Right lobe of liver (tissue), 6 donors: ENCODE data around the gene CSPG5. TPM values are rescaled to one million over a fixed set of nuclear protein-coding genes. Genes with fewer than 3 reads are reported as not detected.

Experiments used
- ATAC-seq, 4 donors: fragments of 200-7000 bp; cut with Tn5 transposase; one replicate each; pipeline ENCODE4 v1.9.1; 2020; ENCODE audit warnings: mild to moderate bottlenecking in 4 of 4, moderate library complexity in 4 of 4
- DNase-seq, 3 donors: peaks; one replicate each; pipeline ENCODE4 v3.0.0-alpha.2; 2020
- H3K27ac ChIP-seq, 3 donors: fragments of 200-600 bp; one replicate each; pipeline ENCODE4 v1.8.0; 2022
- H3K27me3 ChIP-seq, 2 donors: fragments of 200-600 bp; one replicate each; pipeline ENCODE4 v1.8.0; 2022
- H3K36me3 ChIP-seq, 4 donors: fragments of 200-600 bp; sonication (generic) in 1 of 4; one replicate each; pipeline versions ENCODE4 v1.5.1 to v1.8.0; 2017 to 2022; ENCODE audit warnings: control low read depth in 1 of 4
- H3K4me1 ChIP-seq, 4 donors: fragments of 200-600 bp; sonication (generic) in 1 of 4; one replicate each; pipeline versions ENCODE4 v1.5.1 to v1.8.0; 2017 to 2022; ENCODE audit warnings: control low read depth in 1 of 4
- H3K4me3 ChIP-seq, 3 donors: fragments of 200-600 bp; one replicate each; pipeline ENCODE4 v1.8.0; 2022
- H3K9me3 ChIP-seq, 4 donors: fragments of 200-600 bp; sonication (generic) in 1 of 4; one replicate each; pipeline versions ENCODE4 v1.5.1 to v1.8.0; 2017 to 2022; ENCODE audit warnings: control low read depth in 1 of 4
- POLR2A ChIP-seq: fragments of 450-650 bp; IDR thresholded peaks from one replicate; pipeline ENCODE4 v1.6.1; 2017; ENCODE audit warnings: antibody characterized with exemption, mild to moderate bottlenecking
- WGBS: methylation state at CpG from one replicate; pipeline ENCODE4 v1.1.6; 2018; ENCODE audit warnings: low coverage, low lambda C conversion rate; ENCODE audit not compliant: insufficient coverage; ENCODE audit errors: missing lambda C conversion rate; 5-methylcytosine and 5-hydroxymethylcytosine counted together
- intact Hi-C, 2 donors: fragments of 100-400 bp; cut with DNase I; formaldehyde crosslinking; loops; one replicate each; pipeline versions ENCODE4 v1.11.2 to v1.14.1; 2022
- total RNA-seq, 6 experiments: library from RNA; depleted of rRNA in 2 of 6; stranded (reverse); fragments of >200 nt in 2 of 6; fragmentation: NEBNext Ultra II Directional in 3 of 6; extraction: Animal tissue kit (Norgen Biotek cat#: 25700) in 3 of 6; gene quantifications; one replicate each; pipeline versions ENCODE4 v1.1.0 to v1.2.4, GENCODE V29; 2016 to 2023
- TF ChIP-seq, protein P1 (sequence below), 4 donors: fragments of 200-600 bp in 3 of 4; fragments of 450-650 bp in 1 of 4; IDR thresholded peaks; one replicate each; pipeline versions ENCODE4 v1.5.1 to v1.8.0; 2016 to 2022; ENCODE audit warnings: antibody characterized with exemption in 4 of 4, mild to moderate bottlenecking in 2 of 4
- donor health status: DM: no; HTN: yes; CAD: no.
- donor health status: DM: no; HTN: no; CAD: no.
- donor health status: DM: no; HTN: no; CAD: no.
- donor health status: DM: no; HTN: yes; CAD: no.
- donor health status: DM: no; HTN: yes; CAD: no.

CSPG5 gene
- total RNA-seq, 6 experiments from 2014 or later = 0.18 to 0.39 (median 0.25) TPM; not detected in 1

DNA sequence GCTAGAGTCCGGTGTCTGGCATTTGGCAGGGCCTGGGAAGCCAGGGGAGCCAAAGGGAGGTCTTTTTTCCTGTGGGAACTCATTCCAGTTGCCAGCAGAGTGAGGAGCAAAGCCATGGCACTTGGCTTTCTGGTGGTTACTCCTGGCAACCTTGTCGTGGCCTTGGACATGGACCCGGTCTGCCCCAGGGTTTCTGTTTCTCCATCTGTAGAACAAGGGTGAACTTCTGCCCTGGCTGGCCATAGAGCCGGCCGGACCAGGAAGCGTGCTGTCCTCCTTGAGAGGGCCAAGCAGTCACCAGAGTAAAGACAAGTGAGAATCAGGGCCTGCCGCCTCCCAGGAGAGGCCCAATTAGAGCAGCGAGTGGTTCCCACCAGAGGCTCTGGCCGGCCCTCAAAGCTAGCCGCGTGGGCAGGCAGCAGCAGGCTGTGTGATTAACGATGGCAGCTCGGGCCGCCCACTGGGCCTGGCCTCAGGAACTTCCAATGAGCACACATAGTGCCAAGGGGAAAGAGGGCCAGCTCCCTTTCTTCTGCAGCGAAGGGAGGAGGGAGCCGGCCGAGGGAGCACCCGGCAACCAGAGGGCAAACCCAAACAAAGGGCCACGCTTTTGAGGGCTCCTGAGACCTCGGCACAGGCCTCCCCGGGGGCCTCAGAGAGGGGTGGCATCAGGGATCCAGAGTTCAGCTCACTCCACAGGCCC, 36.0 kb downstream of the CSPG5 start:
- Histone ChIP-seq H3K4me1 (no peaks in the 10 kb centered on the region), H3K36me3 (no peaks in the 10 kb centered on the region), H3K27ac (no peak overlapping the region), H3K4me3 (no peak overlapping the region), H3K9me3 (no peaks in the 10 kb centered on the region), H3K27me3 (no peaks in the 10 kb centered on the region)
- intact Hi-C loops = no loop called here
- ATAC-seq (peak in 1 of 4 donors; percentile 6), DNase-seq (no peak)
- WGBS = 83% methylated on average over 1 of the region's 21 CpGs
- TF ChIP-seq, protein P1, sequence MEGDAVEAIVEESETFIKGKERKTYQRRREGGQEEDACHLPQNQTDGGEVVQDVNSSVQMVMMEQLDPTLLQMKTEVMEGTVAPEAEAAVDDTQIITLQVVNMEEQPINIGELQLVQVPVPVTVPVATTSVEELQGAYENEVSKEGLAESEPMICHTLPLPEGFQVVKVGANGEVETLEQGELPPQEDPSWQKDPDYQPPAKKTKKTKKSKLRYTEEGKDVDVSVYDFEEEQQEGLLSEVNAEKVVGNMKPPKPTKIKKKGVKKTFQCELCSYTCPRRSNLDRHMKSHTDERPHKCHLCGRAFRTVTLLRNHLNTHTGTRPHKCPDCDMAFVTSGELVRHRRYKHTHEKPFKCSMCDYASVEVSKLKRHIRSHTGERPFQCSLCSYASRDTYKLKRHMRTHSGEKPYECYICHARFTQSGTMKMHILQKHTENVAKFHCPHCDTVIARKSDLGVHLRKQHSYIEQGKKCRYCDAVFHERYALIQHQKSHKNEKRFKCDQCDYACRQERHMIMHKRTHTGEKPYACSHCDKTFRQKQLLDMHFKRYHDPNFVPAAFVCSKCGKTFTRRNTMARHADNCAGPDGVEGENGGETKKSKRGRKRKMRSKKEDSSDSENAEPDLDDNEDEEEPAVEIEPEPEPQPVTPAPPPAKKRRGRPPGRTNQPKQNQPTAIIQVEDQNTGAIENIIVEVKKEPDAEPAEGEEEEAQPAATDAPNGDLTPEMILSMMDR (IDR thresholded peaks at IDR 0.05) = no peak
- no peak for TF ChIP-seq POLR2A

DNA sequence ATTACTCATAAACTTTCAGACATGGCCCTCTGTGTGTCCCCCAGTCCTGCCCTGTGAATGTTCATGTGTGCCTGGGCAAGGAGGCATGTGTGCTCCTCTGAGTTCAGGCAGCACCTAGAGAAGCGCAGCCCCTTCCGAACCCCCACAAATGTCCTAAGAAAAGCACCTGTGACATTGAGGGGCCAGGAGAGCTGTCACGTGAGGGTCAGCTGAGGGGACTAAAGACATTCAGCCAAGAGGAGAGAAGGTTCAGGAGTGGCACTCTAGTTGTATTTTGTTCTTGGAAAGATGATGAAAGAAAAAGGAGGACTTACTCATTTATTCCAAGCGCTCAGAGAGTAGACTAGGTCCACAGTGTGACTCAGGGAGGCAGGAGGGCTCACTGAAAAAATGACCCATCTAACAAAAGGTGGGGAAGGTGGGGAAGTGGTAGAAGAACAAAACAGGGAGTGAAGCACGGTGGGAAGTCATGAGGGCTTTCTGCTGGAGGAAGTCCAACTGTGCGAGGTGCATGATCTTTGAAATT, 37.0 kb downstream of the CSPG5 start:
- Histone ChIP-seq H3K36me3 (no peaks in the 10 kb centered on the region), H3K27me3 (no peaks in the 10 kb centered on the region), H3K27ac (no peak overlapping the region), H3K9me3 (no peaks in the 10 kb centered on the region), H3K4me3 (no peak overlapping the region), H3K4me1 (no peaks in the 10 kb centered on the region)
- DNase-seq (no peak), ATAC-seq (no peak)
- no peak for TF ChIP-seq POLR2A
- TF ChIP-seq, protein P1 (IDR thresholded peaks at IDR 0.05) = no peak
- intact Hi-C loops = no loop called here
- 61% methylated on average over 6 of the region's 6 CpGs for WGBS

- ATAC-seq = no peak
- Histone ChIP-seq H3K27ac (no peak overlapping the region), H3K4me1 (no peaks in the 10 kb centered on the region), H3K27me3 (no peaks in the 10 kb centered on the region), H3K9me3 (no peaks in the 10 kb centered on the region), H3K4me3 (no peak overlapping the region), H3K36me3 (no peaks in the 10 kb centered on the region)
- TF ChIP-seq, protein P1 (IDR thresholded peaks at IDR 0.05) = no peak
- TF ChIP-seq POLR2A = no peak
- intact Hi-C loops = no loop called here
- DNase-seq = no peak
- WGBS = 95% methylated on average over 4 of the region's 4 CpGs
Observed at GRCh38 chr3:47540281-47540680, 38.4 kb downstream of the CSPG5 start.

DNA sequence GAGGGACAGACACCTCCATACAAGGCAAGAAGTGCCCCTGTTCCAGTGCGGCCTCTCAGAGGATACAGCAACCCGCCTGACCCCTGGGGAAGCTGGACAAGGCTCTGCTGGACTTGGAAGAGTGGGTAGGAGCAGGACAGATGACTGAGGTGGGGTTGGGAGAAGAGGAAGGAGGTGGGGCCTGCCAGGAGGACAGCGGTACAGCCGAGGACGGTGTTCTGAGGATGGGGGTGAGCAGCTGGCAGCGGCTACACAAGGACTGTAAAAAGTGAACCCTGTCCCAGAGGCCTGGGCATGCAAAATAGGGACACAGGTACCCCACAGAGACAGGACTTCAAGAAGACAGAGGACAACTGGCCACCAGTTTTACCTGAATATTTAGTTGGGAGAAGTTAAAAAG, 41.7 kb downstream of the CSPG5 start:
- Histone ChIP-seq H3K27me3 (no peaks in the 10 kb centered on the region), H3K9me3 (no peaks in the 10 kb centered on the region), H3K4me1 (no peaks in the 10 kb centered on the region), H3K27ac (no peak overlapping the region), H3K36me3 (no peaks in the 10 kb centered on the region), H3K4me3 (no peak overlapping the region)
- ATAC-seq (no peak), DNase-seq (no peak)
- 82% methylated on average over 4 of the region's 6 CpGs for WGBS
- intact Hi-C loops = no loop called here
- TF ChIP-seq, protein P1 (IDR thresholded peaks at IDR 0.05) = no peak
- no peak for TF ChIP-seq POLR2A
